GM19351 (cell line): ENCODE data around the gene FBXL13.
"Not testable (repeated sequence)": the region's sequence is repeated elsewhere in the genome, so short reads cannot be mapped to it uniquely, and the experiment has no call there.

Experiments used
- ATAC-seq: cut with Tn5 transposase; IDR thresholded peaks from one replicate; pipeline ENCODE4 v1.9.1; 2021; ENCODE audit warnings: mild to moderate bottlenecking, moderate library complexity; ENCODE audit not compliant: unreplicated experiment

Gene FBXL13

DNA sequence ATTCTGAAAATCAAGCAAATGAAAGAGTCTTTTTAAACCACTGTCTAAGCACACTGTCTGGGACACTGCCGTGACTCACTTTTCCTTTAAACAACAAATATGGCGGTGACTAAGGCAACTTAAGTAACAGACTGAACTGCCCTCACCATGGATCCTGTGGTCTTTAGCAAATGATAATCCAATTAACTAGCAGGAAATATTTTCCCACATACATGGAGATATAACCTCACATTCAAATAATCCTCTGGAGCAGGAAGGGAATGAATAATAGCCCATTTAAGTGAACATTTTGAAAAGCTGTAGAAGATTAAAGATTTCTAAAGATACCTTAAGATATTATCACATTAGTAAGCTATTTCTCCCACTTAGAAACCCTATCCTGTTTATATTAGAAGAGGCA is 202.1 kb downstream of the FBXL13 start:
- ATAC-seq = no peak

- no peak for ATAC-seq
These were observed 205.4 kb downstream of the FBXL13 start for GRCh38 chr7:102869195-102869594.

- no peak for ATAC-seq
These were observed 207.9 kb downstream of the FBXL13 start for GRCh38 chr7:102866535-102867215.

GRCh38 chr7:102864958-102865357 is 209.6 kb downstream of the FBXL13 start:
- ATAC-seq = no peak

GRCh38 chr7:102860351-102860811 is 214.2 kb downstream of the FBXL13 start:
- ATAC-seq = no peak

DNA sequence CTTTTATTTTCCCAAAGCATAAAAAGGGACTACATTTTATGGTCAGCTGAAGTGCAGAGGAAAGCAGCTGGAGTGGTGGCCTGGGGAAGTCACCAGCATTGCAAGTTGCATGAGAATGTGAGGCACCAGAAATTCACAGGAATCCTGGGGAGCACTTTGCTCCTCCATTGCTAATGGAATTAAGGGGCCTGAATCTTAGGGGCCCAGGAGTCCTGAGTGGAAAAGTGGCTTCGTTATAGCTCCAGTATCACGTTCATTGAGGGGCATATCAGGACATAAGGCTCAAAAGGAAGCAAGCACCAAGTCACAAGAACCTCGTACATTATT is 214.8 kb downstream of the FBXL13 start:
- no peak for ATAC-seq

DNA sequence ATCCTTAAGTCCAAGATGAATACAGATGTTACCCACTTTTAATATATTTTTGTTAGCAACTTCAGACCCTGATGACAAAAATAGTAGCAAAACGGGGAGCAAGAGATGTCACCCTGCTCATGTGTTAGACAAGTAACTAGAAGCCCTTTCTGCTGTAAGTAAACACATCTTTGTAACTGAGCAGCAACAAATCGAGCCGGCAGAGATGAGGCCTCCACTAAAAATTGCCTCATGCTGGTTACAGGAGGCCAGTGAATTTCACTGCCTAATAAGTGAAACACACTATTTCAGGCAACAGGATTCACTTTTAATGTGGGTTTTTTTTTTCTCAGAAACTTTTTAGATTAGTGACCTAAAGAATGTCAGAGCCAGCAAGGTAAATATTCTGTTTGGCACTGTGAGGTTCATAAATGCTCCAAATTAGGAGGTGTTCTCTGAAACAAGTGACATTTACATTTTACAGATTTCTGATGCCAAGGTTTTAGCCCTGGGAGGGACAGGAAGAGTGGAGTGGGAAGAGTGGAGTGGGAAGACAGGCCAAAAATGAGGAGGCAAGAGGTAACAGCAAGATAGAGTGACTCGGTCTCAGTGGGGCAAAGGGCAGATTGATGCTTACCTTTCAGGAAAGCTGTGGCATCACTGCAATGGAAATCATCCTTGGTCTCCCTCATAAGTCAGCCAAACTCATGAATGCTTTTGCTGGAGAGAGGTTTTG is 215.4 kb downstream of the FBXL13 start:
- ATAC-seq = no peak

DNA sequence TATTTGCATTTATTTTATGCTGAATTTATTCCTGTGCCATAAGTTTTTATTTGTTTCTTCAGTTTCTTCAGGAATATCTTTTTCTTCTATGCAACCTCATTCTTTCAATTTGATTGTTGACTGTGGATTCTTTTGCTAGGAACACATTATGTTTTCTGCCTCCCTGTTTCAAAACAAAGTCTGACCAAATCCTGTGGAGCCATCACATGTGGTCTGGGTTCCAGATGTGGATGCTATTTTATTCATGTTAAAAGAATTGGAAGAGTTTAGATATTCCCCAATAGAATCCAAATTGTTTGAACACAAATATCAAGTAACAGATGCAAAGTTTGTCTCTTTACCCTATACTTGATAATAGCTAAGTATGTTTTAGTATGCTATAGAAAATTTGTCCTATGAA is 218.6 kb downstream of the FBXL13 start:
- no peak for ATAC-seq

- ATAC-seq = no peak
These were observed 225.1 kb downstream of the FBXL13 start for GRCh38 chr7:102849538-102849937.

DNA sequence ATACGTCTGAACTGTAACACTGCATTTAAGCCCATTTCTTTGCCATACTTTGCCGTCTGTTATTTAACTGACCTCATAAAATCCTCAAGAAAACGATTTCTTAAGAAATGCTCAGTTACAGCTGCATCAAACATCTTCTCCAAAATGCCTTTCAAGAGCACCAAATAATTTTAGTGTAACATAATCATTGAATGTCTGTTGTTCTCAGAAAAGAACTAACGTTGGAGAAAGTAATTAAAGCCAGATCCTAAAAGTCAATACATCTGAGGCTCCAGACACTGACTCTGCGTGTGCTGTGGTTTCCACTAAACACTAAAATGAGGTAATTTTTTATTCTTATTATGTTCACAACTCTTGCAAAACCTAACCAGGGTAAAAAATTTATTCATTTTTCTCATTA is 225.5 kb downstream of the FBXL13 start:
- no peak for ATAC-seq

- no peak for ATAC-seq
These were observed 229.2 kb downstream of the FBXL13 start for GRCh38 chr7:102845346-102845745.

- peak; percentile 92 for ATAC-seq
These were observed 230.7 kb downstream of the FBXL13 start for GRCh38 chr7:102843850-102844249.

DNA sequence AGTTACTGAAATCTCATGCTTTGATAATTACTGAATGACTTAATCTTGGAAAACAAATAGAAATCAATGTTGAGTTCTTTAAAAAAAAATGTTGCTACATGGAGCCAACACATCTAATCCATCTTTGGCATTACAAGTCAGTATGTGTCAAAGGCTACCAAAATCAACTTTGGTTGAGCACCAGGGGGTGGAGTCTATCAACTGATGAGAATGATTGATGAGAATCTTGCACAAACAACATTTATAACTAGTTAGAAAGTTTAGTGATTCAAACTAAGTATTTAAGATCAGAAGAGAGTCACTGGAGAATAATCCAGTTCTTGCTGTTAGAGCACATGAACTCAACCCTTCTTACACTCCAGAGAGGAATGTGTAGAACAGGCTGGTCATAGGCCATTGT is 232.3 kb downstream of the FBXL13 start:
- ATAC-seq = no peak

DNA sequence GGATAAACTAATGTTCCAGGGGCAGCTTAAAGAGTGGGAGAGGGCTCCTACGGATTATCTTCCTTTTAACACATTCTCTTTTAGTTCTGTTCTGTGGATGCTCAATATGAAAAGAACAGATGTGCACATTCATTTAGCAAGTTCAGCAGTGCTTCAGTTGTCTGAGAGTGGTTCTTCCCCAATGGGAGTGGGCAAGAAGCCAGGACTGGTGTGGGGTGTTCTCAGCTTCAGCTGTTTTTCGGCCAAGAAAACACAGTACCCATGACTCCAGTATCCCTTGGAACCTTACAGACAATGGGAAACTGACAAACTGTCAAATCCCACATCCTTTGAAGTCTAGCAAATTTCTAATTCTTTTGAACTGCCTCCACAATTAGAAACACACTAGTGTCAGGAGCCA is 233.3 kb downstream of the FBXL13 start:
- no peak for ATAC-seq

DNA sequence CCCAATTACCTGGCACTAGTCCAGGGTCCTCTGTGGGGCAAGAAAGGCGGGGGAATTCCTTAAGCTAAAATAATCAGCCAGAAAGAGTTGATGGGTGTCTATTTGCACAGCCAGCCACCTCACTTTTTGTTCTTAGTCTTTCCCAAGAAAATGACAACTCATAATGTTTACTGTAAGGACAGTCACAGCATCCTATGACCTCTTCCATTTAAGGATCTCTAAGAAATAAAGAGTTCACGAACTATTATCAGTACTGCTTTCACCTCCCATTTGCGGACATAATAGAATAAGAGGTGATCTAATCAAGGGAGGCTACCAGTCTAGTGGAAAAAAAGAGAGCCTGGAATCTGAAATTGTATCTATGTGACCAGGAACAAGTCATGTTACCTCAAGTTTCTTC is 234.2 kb downstream of the FBXL13 start:
- no peak for ATAC-seq

DNA sequence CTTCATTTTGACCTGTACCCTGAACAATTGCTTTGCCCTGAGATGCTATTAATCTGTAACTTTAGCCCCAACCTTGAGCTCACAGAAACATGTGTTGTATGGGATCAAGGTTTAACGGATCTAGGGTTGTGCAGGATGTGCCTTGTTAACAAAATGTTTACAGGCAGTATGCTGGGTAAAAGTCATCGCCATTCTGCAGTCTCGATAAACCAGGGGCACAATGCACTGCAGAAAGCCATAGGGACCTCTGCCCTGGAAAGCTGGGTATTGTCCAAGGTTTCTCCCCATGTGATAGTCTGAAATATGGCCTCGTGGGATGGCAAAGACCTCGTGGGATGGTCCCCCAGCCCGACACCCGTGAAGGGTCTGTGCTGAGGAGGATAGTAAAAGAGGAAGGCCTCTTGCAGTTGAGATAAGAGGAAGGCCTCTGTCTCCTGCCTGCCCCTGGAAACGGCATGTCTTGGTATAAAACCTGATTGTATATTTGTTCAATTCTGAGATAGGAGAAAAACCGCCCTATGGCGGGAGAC is 236.0 kb downstream of the FBXL13 start:
- not testable (repeated sequence) for ATAC-seq

GRCh38 chr7:102837802-102838201 is 236.8 kb downstream of the FBXL13 start:
- ATAC-seq = no peak

- no peak for ATAC-seq
These were observed 237.6 kb downstream of the FBXL13 start for GRCh38 chr7:102836977-102837376.

GRCh38 chr7:102836191-102836919 is 238.2 kb downstream of the FBXL13 start:
- ATAC-seq = no peak

GRCh38 chr7:102834999-102835398 is 239.6 kb downstream of the FBXL13 start:
- peak; percentile 97 for ATAC-seq

- ATAC-seq = no peak
These were observed 240.1 kb downstream of the FBXL13 start for GRCh38 chr7:102834466-102834865.

- ATAC-seq = no peak
These were observed 241.3 kb downstream of the FBXL13 start for GRCh38 chr7:102833343-102833742.
